SU-DHL-6 (cell line): Measurements from ENCODE around the gene RNF157.

Source experiments
- H2AFZ ChIP-seq: fragments of 200-600 bp; sonication (generic); 2 replicates; pipeline ENCODE4 v1.6.1; 2014; ENCODE audit warnings: low read depth, mild to moderate bottlenecking, moderate library complexity, mixed read lengths, antibody characterized with exemption, low read length; ENCODE audit not compliant: severe bottlenecking
- H3F3A ChIP-seq: fragments of 200-600 bp; shearing (Covaris generic); 2 replicates; pipeline ENCODE4 v1.6.0; 2016; ENCODE audit warnings: antibody characterized with exemption, mild to moderate bottlenecking; ENCODE audit not compliant: insufficient read depth
- H3K27ac ChIP-seq: fragments of 200-600 bp; sonication (generic); 2 replicates; pipeline ENCODE4 v1.5.1; 2016; ENCODE audit warnings: low read depth, mild to moderate bottlenecking, low read length, moderate library complexity, mixed read lengths
- H3K27me3 ChIP-seq: fragments of 200-600 bp; sonication (generic), shearing (Covaris generic); 2 replicates; pipeline ENCODE4 v1.6.0; 2014; ENCODE audit warnings: mild to moderate bottlenecking, low read length
- H3K36me3 ChIP-seq: fragments of 200-600 bp; sonication (generic); 2 replicates; pipeline ENCODE4 v1.6.1; 2014; ENCODE audit warnings: mild to moderate bottlenecking, low read length, mixed read lengths
- H3K4me2 ChIP-seq: fragments of 300-600, 200-600 bp; shearing (Covaris generic), sonication (generic); 2 replicates; pipeline ENCODE4 v1.6.0; 2014; ENCODE audit warnings: low read length, low read depth, mild to moderate bottlenecking; ENCODE audit not compliant: poor library complexity, severe bottlenecking
- H3K4me3 ChIP-seq: fragments of 200-600 bp; sonication (generic); 2 replicates; pipeline ENCODE4 v1.5.1; 2014; ENCODE audit warnings: antibody characterized with exemption, low read length, mild to moderate bottlenecking, mixed read lengths; ENCODE audit not compliant: insufficient read depth, poor library complexity, severe bottlenecking
- H3K79me2 ChIP-seq: fragments of 200-600 bp; sonication (generic); 2 replicates; pipeline ENCODE4 v1.6.1; 2014; ENCODE audit warnings: mild to moderate bottlenecking, low read length, moderate library complexity; ENCODE audit not compliant: insufficient read depth
- H3K9ac ChIP-seq: fragments of 200-600 bp; sonication (generic); 2 replicates; pipeline ENCODE4 v1.7.0; 2014; ENCODE audit warnings: mild to moderate bottlenecking, low read length
- H3K9me2 ChIP-seq: fragments of 200-600 bp; sonication (generic); replicated peaks from 2 replicates; pipeline ENCODE4 v1.6.1; 2014; ENCODE audit warnings: low read length; ENCODE audit not compliant: insufficient read depth
- H3K9me3 ChIP-seq: fragments of 200-600 bp; sonication (generic); 2 replicates; pipeline ENCODE4 v1.6.1; 2014; ENCODE audit warnings: low read length, mixed read lengths; ENCODE audit not compliant: insufficient read depth
- H4K20me1 ChIP-seq: fragments of 200-600 bp; sonication (generic); 2 replicates; pipeline ENCODE4 v1.6.1; 2014; ENCODE audit warnings: low read depth, mild to moderate bottlenecking, antibody characterized with exemption, low read length, moderate library complexity, mixed read lengths
- EZH2phosphoT487 ChIP-seq: fragments of 200-600 bp; sonication (generic), shearing (Covaris generic); conservative IDR thresholded peaks from 2 replicates; pipeline ENCODE4 v1.6.1; 2018; ENCODE audit warnings: mild to moderate bottlenecking, antibody characterized with exemption, low read length, moderate library complexity, mixed read lengths
- TF ChIP-seq, protein P1 (sequence below): fragments of 200-600 bp; sonication (generic); IDR thresholded peaks from one replicate; pipeline ENCODE4 v1.5.1; 2017; ENCODE audit warnings: antibody characterized with exemption, mild to moderate bottlenecking, low read length, moderate library complexity; ENCODE audit not compliant: insufficient read depth, poor library complexity, severe bottlenecking

The RNF157 gene

GRCh38 chr17:76092526-76093413 lies 147.5 kb downstream of the RNF157 start:
- no peaks in the 10 kb centered on the region for H3F3A ChIP-seq
- TF ChIP-seq, protein P1, sequence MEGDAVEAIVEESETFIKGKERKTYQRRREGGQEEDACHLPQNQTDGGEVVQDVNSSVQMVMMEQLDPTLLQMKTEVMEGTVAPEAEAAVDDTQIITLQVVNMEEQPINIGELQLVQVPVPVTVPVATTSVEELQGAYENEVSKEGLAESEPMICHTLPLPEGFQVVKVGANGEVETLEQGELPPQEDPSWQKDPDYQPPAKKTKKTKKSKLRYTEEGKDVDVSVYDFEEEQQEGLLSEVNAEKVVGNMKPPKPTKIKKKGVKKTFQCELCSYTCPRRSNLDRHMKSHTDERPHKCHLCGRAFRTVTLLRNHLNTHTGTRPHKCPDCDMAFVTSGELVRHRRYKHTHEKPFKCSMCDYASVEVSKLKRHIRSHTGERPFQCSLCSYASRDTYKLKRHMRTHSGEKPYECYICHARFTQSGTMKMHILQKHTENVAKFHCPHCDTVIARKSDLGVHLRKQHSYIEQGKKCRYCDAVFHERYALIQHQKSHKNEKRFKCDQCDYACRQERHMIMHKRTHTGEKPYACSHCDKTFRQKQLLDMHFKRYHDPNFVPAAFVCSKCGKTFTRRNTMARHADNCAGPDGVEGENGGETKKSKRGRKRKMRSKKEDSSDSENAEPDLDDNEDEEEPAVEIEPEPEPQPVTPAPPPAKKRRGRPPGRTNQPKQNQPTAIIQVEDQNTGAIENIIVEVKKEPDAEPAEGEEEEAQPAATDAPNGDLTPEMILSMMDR, result no peak
- TF ChIP-seq EZH2phosphoT487, result no peak
- H3K9me3 ChIP-seq, result no peaks in the 10 kb centered on the region
- H3K27ac ChIP-seq, result no peak overlapping the region
- no peaks in the 10 kb centered on the region for H3K79me2 ChIP-seq
- H3K4me2 ChIP-seq, result no peak overlapping the region
- H3K36me3 ChIP-seq, result no peaks in the 10 kb centered on the region
- no peaks in the 10 kb centered on the region for H3K9me2 ChIP-seq
- no peak overlapping the region for H3K4me3 ChIP-seq
- no peaks in the 10 kb centered on the region for H4K20me1 ChIP-seq
- no peak overlapping the region for H3K9ac ChIP-seq
- H3K27me3 ChIP-seq, result no peaks in the 10 kb centered on the region
- no peak overlapping the region for H2AFZ ChIP-seq
